GM19467 (cell line): ENCODE data around the gene EPHA2.

Source experiments
- ATAC-seq: cut with Tn5 transposase; IDR thresholded peaks from one replicate; pipeline ENCODE4 v1.9.1; 2021; ENCODE audit warnings: mild to moderate bottlenecking, moderate library complexity; ENCODE audit not compliant: unreplicated experiment

Gene EPHA2

DNA sequence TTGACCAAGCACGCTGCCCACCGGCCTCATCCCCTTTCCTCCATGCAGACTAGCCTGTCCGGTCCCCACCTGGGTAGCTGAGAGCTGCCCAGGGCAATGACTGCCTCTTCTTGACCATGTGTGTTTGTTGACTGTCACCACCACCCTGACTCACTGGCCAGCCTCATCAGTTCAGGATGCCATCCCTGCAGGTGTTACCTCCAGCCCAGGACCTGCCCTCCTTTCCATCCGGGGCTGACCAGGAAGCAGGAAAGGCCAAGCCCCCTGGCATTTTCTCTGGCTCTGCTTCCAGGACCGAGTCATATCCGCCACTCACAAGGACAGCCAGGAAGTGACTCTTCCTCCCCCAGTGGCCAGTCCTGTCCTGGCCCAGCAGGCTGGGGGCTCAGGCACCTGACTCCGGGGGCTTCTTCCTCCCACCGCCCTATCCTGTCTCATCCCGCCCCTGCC lies 17.1 kb downstream of the EPHA2 start:
- no peak for ATAC-seq

DNA sequence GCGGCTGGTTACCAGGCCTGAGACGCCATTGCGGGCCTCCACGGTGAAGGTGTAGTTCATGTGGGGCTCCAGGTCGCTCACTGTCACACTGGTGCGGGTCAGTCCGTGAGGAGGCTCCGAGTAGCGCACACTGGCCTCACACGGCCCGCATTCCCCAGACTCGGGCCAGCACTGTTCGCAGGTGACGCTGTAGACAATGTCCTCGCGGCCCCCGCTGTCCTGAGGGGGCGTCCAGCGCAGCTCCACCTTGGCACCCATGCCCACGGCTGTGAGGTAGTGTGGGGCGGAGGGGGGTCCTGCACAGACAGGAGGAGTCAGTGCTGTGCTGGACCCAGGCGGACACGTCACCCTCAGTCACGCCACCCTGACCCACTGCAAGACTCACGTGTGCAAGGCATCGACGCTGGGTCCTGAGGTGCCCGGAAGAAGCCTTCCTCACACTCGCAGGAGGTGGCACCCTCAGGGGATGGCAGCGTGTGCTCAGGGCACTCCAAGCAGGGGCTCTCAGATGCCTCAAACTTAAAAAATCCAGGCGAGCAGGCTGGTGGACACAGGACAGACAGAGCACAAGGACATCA lies 17.9 kb downstream of the EPHA2 start:
- ATAC-seq: no peak

GRCh38 chr1:16135501-16135900 lies 20.4 kb downstream of the EPHA2 start:
- ATAC-seq: no peak

- no peak for ATAC-seq
Measured at GRCh38 chr1:16134906-16135305, 21.0 kb downstream of the EPHA2 start.

GRCh38 chr1:16134066-16134801 lies 21.6 kb downstream of the EPHA2 start:
- ATAC-seq: no peak

GRCh38 chr1:16133007-16133961 lies 22.6 kb downstream of the EPHA2 start:
- ATAC-seq: no peak

DNA sequence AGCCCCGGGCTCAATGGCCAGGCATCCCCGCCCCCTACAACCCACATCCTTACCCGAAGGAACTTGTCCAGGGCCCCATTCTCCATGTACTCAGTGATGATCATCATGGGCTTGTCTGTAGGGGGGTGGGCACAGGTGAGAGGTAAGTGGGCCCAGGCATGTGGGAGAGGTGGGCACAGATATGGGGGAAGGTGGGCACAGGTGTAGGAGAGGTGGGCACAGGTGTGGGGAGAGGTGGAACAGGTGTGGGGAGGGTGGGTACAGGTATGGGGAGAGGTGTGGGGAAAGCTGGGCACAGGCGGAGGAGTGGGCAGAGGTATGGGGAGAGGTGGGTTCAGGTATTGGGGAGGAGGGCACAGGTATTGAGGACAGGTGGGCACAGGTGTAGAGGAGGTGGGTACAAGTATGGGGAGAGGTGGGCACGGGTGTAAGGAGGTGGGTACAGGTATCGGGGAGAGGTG lies 23.5 kb downstream of the EPHA2 start:
- no peak for ATAC-seq

DNA sequence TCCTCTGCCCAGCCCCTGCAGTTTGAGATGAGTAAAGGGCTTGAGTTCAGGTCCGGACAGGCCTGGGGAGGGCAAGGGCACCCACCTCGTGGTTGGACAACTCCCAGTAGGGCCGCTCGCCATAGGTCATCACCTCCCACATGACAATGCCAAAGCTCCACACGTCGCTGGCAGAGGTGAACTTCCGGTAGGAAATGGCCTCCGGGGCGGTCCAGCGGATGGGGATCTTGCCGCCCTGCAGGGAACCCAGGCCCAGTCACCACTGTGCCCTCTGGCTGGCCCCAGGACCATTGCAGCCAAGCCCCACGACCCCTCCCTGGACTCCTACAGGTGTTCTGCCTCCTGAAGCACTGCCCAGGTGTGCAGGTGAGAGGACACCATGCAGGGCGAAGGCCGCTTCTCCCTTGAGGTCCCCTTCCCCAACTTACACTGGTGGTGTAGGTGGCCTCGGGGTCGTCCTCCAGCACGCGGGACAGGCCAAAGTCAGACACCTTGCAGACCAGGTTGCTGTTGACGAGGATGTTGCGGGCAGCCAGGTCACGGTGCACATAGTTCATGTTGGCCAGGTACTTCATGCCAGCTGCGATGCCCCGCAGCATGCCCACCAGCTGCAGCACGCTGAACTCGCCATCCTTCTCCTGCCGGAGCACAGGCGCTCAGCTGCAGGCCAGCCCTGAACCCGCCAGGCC lies 24.1 kb downstream of the EPHA2 start:
- no peak for ATAC-seq

GRCh38 chr1:16130827-16131226 lies 25.0 kb downstream of the EPHA2 start:
- no peak for ATAC-seq

DNA sequence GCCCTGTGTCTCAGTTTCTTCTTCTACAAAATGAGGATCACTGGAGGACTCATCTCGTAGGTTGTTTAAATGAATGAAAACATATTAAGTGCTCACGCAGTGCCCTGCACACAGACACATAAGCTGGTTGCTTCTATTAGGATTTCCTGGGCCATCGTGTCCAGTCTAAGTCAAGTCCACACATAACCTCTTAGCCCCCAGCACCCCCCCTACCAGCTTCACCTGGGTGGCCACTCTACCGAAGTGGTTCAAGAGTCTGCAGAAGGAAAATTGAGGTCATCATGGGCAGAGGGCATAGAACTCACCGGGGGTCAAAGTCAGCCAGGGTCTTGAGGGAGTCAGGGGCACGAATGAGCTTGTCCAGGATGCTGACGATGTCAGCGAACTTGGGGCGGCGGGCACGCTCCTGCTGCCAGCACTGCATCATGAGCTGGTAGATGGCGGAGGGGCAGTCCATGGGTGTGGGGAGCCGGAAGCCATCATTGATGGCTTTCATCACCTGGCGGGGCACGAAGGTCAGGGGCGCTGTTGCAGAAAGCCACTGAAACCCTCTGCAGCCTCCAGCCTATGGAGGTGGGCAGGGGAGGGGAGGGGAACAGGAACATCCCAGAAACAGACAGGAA lies 25.8 kb downstream of the EPHA2 start:
- ATAC-seq: no peak

GRCh38 chr1:16129316-16129715 lies 26.6 kb downstream of the EPHA2 start:
- ATAC-seq: no peak

- ATAC-seq: no peak
Measured at GRCh38 chr1:16128338-16128741, 27.5 kb downstream of the EPHA2 start.

GRCh38 chr1:16127676-16128337 lies 28.1 kb downstream of the EPHA2 start:
- no peak for ATAC-seq

DNA sequence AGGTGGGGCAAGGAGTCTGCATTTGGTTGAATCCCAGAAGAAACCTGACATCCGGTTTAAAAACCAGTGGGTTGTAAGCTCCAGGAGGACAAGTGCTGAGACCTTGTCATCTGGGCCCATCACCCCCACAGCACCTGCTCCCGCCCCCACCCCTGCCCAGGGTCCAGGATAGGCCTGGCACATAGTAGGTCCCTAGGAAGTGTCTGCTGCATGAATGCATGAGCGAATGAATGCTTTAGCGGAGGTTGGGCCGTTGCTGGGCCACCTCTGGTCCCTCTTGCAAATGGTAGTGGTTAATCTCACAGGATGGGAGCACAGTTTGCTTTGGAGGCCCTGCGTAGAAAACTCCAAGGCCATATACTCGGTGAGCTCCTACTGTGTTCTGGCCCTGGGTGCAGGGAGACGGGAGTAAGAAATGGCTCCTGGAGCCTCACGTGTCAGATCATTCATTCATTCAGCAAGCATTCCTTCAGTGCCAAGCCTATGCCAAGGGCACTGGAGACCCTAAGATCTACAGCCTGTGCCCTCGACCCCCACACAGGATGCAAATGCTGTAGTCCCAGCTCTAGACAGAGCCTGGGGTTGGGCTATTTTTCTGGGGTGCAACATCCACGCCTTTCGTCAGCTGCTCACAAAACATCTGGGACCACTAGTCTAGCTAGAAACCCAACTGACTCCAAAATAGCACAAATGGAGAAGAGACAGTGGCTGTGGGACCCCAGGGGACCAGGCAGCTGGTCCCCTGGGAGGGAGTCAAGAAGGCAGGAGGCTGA lies 28.9 kb downstream of the EPHA2 start:
- no peak for ATAC-seq

DNA sequence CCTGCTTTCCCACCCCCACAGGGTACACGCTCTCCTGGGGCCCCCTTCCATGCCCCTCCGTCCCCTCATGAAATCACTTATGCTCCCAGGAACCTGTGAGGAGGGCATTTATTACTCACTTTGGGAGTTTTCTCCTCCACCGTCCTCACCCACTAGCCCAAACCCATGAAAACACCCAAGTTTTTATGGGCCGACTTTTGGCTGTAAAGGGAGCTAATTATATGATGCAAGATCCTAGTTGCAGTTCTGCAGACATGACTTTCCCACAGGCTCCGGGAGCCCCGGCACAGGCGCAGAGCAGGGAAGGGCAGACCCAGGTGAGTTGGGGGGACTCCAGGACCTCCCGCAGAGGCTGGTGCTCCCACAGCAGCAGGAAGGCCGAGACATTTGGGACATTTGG lies 29.7 kb downstream of the EPHA2 start:
- ATAC-seq: no peak

DNA sequence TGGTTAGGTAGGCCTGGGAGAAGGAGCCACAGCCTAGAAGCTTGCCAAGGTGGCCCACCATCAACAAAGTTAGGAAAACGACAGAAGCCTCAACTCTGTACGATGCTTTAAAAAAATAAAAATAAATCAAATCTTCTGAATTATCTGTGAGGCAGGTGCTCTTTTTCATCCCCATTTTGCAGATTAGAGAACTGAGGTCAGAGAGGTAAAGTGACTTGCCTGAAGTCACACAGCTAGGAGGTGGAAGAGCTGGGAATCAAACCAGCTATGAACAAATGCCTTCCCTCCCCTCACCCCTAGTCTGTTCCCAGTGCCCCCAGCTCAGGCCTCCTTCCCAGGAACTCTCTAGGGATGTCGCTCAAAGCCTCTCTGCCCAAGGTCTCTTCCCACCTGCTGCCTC lies 30.4 kb downstream of the EPHA2 start:
- ATAC-seq: no peak

- no peak for ATAC-seq
Measured at GRCh38 chr1:16125088-16125470, 30.8 kb downstream of the EPHA2 start.

- no peak for ATAC-seq
Measured at GRCh38 chr1:16124377-16125087, 31.3 kb downstream of the EPHA2 start.

DNA sequence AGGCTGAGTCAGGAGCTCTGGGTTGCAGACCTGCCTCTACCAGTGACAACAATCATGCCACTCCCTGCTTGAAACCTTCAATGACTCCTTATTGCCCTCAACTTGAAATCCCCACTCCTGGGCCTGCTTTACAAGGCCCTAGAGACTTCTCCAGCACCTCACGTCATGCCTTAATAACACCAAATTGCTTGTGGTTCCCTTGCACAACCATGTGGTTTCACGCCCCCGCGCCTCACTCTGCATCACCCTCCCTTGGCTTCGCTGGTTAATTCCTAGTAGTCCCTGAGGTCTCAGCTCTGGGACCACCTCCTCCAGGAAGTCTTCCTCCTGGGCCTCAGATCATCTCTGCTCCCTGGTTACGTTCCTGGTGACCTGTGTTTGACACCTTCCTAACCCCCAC lies 33.0 kb downstream of the EPHA2 start:
- ATAC-seq: no peak
